HepG2 (cell line): ENCODE measurements around the gene PTPRN. TPM values are rescaled to one million over a fixed set of nuclear protein-coding genes. Genes with fewer than 3 reads are reported as not detected.

Source experiments
- ERF ChIP-seq: IDR thresholded peaks from 2 replicates; pipeline ENCODE4 v1.6.1; 2018; ENCODE audit warnings: missing biosample characterization, missing genetic modification reagents
- HIVEP1 ChIP-seq: sonication (generic); formaldehyde crosslinking; IDR thresholded peaks from 2 replicates; pipeline ENCODE4 v1.4.0; 2020; ENCODE audit warnings: mild to moderate bottlenecking, missing genetic modification reagents
- ISL2 ChIP-seq: sonication (generic); formaldehyde crosslinking; IDR thresholded peaks from 2 replicates; pipeline ENCODE4 v1.5.0; 2020; ENCODE audit warnings: missing genetic modification reagents
- MTA3 ChIP-seq: sonication (generic); formaldehyde crosslinking; IDR thresholded peaks from 2 replicates; pipeline ENCODE4 v1.4.0; 2020; ENCODE audit warnings: missing genetic modification reagents
- NFRKB ChIP-seq: fragments of 450-650 bp; IDR thresholded peaks from 2 replicates; pipeline ENCODE4 v1.6.1; 2017
- ZNF253 ChIP-seq: sonication (generic); formaldehyde crosslinking; IDR thresholded peaks from 2 replicates; pipeline ENCODE4 v1.8.0; 2022; ENCODE audit warnings: mild to moderate bottlenecking, missing genetic modification reagents, borderline replicate concordance
- ZNF430 ChIP-seq: sonication (generic); formaldehyde crosslinking; IDR thresholded peaks from 2 replicates; pipeline ENCODE4 v1.9.0; 2021; ENCODE audit warnings: mild to moderate bottlenecking, missing genetic modification reagents
- ZNF670 ChIP-seq: sonication (generic); formaldehyde crosslinking; IDR thresholded peaks from 2 replicates; pipeline ENCODE4 v1.8.0; 2022; ENCODE audit warnings: mild to moderate bottlenecking, missing genetic modification reagents, borderline replicate concordance
- ZNF7 ChIP-seq: IDR thresholded peaks from 2 replicates; pipeline ENCODE4 v1.6.1; 2016; ENCODE audit warnings: missing biosample characterization, missing genetic modification reagents
- ZNF709 ChIP-seq: sonication (generic); formaldehyde crosslinking; IDR thresholded peaks from 2 replicates; pipeline ENCODE4 v1.5.0; 2020; ENCODE audit warnings: mild to moderate bottlenecking, missing genetic modification reagents
- ZZZ3 ChIP-seq: sonication (generic); formaldehyde crosslinking; IDR thresholded peaks from 2 replicates; pipeline ENCODE4 v1.4.0; 2020; ENCODE audit warnings: missing genetic modification reagents, mild to moderate bottlenecking, borderline replicate concordance
- polyA plus RNA-seq, 8 experiments: library from polyadenylated mRNA; depleted of rRNA in 3 of 8; stranded (reverse) in 7 of 8; unstranded in 1 of 8; fragments of >200 nt; fragmentation: Illumina TruSeq in 4 of 8; extraction: Trizol in 4 of 8; gene quantifications; 2 replicates each; pipeline versions ENCODE4 v1.2.1 to v1.2.3, GENCODE V29; 2011 to 2016; ENCODE audit warnings: low read depth in 4 of 8, missing spikeins in 1 of 8, mixed read lengths in 1 of 8; ENCODE audit not compliant: insufficient read depth in 1 of 8
- total RNA-seq, 5 experiments: library from RNA; depleted of rRNA; stranded (reverse); fragments of >200 nt; fragmentation: Illumina TruSeq; extraction: Trizol; gene quantifications; 2 replicates each; pipeline ENCODE4 v1.2.3, GENCODE V29; 2016; ENCODE audit warnings: low read depth in 1 of 5
- TF ChIP-seq, protein P1 (sequence below), 2 experiments: sonication (generic) in 1 of 2; formaldehyde crosslinking in 1 of 2; IDR thresholded peaks; 2 replicates each; pipeline versions ENCODE4 v1.6.1 to v1.9.0; 2014 to 2022; ENCODE audit warnings: antibody characterized with exemption in 1 of 2, borderline replicate concordance in 1 of 2, inconsistent platforms in 1 of 2, low read depth in 1 of 2, missing genetic modification reagents in 1 of 2
- TF ChIP-seq, protein P2 (sequence below), 2 experiments: sonication (generic) in 1 of 2; formaldehyde crosslinking in 1 of 2; IDR thresholded peaks; 2 replicates each; pipeline versions ENCODE4 v1.4.0 to v1.6.1; 2016 to 2020; ENCODE audit warnings: borderline replicate concordance in 1 of 2, low read depth in 1 of 2, mild to moderate bottlenecking in 1 of 2, missing genetic modification reagents in 1 of 2
- TF ChIP-seq, protein P3 (sequence below): IDR thresholded peaks from 2 replicates; pipeline ENCODE4 v1.6.1; 2016

PTPRN gene
- total and polyA plus RNA-seq, 2 of the 13 experiments (the other 11 are each of a cell fraction or from before 2014, with no cell fraction given): 0.26 TPM; not detected in 1

DNA sequence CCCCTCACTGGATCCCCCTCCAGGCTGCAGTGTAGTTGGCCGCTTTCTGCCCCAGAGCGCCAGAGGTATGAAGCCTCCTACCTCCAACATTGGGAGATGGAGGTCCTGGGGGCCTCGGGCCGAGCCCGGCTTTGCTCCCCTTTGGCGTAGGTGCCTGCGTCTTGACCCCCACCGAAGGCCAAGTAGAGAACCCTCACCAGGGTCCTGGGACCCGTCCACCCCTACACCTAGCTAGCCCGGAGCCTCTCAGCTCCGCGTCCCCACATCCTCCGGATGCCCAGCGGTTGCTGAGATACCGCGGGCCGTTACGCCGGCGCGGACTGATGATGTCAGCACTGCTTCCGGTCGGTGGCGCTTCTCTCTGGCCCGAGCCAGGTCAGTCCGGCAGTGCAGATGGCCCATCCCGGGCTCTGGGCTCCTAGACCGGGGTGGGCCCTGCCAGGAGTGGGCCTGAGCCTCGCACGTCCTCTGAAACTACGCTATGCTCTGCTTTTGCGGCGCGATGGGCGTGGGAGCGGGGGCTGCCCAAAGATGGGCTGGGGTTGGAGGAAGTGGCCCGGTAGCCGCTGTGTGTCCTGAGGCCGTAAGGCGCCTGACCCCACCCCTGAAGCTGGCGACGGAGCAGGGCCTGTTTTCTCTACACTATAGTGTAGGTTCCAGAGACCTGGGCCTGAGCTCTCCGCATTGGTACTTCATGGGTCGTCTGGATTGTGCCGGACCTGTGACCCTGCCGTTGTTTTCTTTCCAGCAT, 63.9 kb downstream of the PTPRN start, which contains the start of the genes GLB1L and STK16 (continued):
- TF ChIP-seq ZZZ3 (CRISPR knock-in tag): peak; percentile 93
- TF ChIP-seq ERF (CRISPR knock-in tag): peak; percentile 95
- peak; percentile 97 for TF ChIP-seq ZNF670
- TF ChIP-seq MTA3 (CRISPR knock-in tag): no peak
- TF ChIP-seq HIVEP1 (CRISPR knock-in tag): peak; percentile 85; the same call in 1 of the 2 replicates
- TF ChIP-seq ZNF430 (CRISPR knock-in tag): peak; percentile 91
- TF ChIP-seq, protein P1, sequence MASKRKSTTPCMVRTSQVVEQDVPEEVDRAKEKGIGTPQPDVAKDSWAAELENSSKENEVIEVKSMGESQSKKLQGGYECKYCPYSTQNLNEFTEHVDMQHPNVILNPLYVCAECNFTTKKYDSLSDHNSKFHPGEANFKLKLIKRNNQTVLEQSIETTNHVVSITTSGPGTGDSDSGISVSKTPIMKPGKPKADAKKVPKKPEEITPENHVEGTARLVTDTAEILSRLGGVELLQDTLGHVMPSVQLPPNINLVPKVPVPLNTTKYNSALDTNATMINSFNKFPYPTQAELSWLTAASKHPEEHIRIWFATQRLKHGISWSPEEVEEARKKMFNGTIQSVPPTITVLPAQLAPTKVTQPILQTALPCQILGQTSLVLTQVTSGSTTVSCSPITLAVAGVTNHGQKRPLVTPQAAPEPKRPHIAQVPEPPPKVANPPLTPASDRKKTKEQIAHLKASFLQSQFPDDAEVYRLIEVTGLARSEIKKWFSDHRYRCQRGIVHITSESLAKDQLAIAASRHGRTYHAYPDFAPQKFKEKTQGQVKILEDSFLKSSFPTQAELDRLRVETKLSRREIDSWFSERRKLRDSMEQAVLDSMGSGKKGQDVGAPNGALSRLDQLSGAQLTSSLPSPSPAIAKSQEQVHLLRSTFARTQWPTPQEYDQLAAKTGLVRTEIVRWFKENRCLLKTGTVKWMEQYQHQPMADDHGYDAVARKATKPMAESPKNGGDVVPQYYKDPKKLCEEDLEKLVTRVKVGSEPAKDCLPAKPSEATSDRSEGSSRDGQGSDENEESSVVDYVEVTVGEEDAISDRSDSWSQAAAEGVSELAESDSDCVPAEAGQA (IDR thresholded peaks at IDR 0.05; ENCODE audit: low read depth): peak; percentile 92
- TF ChIP-seq, protein P1 (CRISPR knock-in tag; IDR thresholded peaks at IDR 0.05; ENCODE audit: borderline replicate concordance): no peak
- peak; percentile 84 for TF ChIP-seq ISL2 (CRISPR knock-in tag)
- TF ChIP-seq, protein P2, sequence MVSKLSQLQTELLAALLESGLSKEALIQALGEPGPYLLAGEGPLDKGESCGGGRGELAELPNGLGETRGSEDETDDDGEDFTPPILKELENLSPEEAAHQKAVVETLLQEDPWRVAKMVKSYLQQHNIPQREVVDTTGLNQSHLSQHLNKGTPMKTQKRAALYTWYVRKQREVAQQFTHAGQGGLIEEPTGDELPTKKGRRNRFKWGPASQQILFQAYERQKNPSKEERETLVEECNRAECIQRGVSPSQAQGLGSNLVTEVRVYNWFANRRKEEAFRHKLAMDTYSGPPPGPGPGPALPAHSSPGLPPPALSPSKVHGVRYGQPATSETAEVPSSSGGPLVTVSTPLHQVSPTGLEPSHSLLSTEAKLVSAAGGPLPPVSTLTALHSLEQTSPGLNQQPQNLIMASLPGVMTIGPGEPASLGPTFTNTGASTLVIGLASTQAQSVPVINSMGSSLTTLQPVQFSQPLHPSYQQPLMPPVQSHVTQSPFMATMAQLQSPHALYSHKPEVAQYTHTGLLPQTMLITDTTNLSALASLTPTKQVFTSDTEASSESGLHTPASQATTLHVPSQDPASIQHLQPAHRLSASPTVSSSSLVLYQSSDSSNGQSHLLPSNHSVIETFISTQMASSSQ (IDR thresholded peaks at IDR 0.05; ENCODE audit: low read depth): peak; percentile 73
- TF ChIP-seq, protein P2 (CRISPR knock-in tag; IDR thresholded peaks at IDR 0.05; ENCODE audit: borderline replicate concordance): peak; percentile 89
- TF ChIP-seq ZNF709 (CRISPR knock-in tag): peak; percentile 91
- TF ChIP-seq ZNF253 (CRISPR knock-in tag): no peak
- TF ChIP-seq, protein P3, sequence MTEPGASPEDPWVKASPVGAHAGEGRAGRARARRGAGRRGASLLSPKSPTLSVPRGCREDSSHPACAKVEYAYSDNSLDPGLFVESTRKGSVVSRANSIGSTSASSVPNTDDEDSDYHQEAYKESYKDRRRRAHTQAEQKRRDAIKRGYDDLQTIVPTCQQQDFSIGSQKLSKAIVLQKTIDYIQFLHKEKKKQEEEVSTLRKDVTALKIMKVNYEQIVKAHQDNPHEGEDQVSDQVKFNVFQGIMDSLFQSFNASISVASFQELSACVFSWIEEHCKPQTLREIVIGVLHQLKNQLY (CRISPR knock-in tag): peak; percentile 43; the same call in 1 of the 2 replicates
- no peak for TF ChIP-seq NFRKB
- TF ChIP-seq ZNF7 (CRISPR knock-in tag): no peak; the same call in 1 of the 2 replicates
